ENCODE measurements around the gene SEMA4D.

SEMA4D gene

GRCh38 chr9:89448381-89448780 is 49.5 kb downstream of the SEMA4D start:
- peak; percentile 43 to 61 for DNase-seq (ENCODE audit: extremely low read depth in 1 of 2, low read depth in 1 of 2)

GRCh38 chr9:89447416-89447815 is 50.5 kb downstream of the SEMA4D start:
- no peak for DNase-seq (ENCODE audit: extremely low read depth in 1 of 2, low read depth in 1 of 2)

- no peak for DNase-seq (ENCODE audit: extremely low read depth in 1 of 2, low read depth in 1 of 2)
Measured at GRCh38 chr9:89446961-89447310, 51.0 kb downstream of the SEMA4D start.

GRCh38 chr9:89446261-89446960 is 51.5 kb downstream of the SEMA4D start:
- DNase-seq (ENCODE audit: extremely low read depth in 1 of 2, low read depth in 1 of 2) = no peak

- no peak for DNase-seq (ENCODE audit: extremely low read depth in 1 of 2, low read depth in 1 of 2)
Measured at GRCh38 chr9:89445801-89446251, 52.1 kb downstream of the SEMA4D start.

GRCh38 chr9:89444925-89445765 is 52.8 kb downstream of the SEMA4D start:
- no peak for DNase-seq (ENCODE audit: extremely low read depth in 1 of 2, low read depth in 1 of 2)

GRCh38 chr9:89444274-89444673 is 53.6 kb downstream of the SEMA4D start:
- no peak for DNase-seq (ENCODE audit: extremely low read depth in 1 of 2, low read depth in 1 of 2)

- DNase-seq (ENCODE audit: extremely low read depth in 1 of 2, low read depth in 1 of 2) = no peak
Measured at GRCh38 chr9:89442981-89443814, 54.7 kb downstream of the SEMA4D start.

GRCh38 chr9:89442501-89442978 is 55.4 kb downstream of the SEMA4D start:
- DNase-seq (ENCODE audit: extremely low read depth in 1 of 2, low read depth in 1 of 2) = no peak

- DNase-seq (ENCODE audit: extremely low read depth in 1 of 2, low read depth in 1 of 2) = no peak
Measured at GRCh38 chr9:89441986-89442385, 55.9 kb downstream of the SEMA4D start.

- DNase-seq (ENCODE audit: extremely low read depth in 1 of 2, low read depth in 1 of 2) = no peak
Measured at GRCh38 chr9:89441655-89441970, 56.3 kb downstream of the SEMA4D start.

- DNase-seq (ENCODE audit: extremely low read depth in 1 of 2, low read depth in 1 of 2) = no peak
Measured at GRCh38 chr9:89440951-89441654, 56.8 kb downstream of the SEMA4D start.

- DNase-seq (ENCODE audit: extremely low read depth in 1 of 2, low read depth in 1 of 2) = no peak
Measured at GRCh38 chr9:89440548-89440947, 57.4 kb downstream of the SEMA4D start.

GRCh38 chr9:89440046-89440445 is 57.9 kb downstream of the SEMA4D start:
- DNase-seq (ENCODE audit: extremely low read depth in 1 of 2, low read depth in 1 of 2) = no peak

- no peak for DNase-seq (ENCODE audit: extremely low read depth in 1 of 2, low read depth in 1 of 2)
Measured at GRCh38 chr9:89439571-89439970, 58.3 kb downstream of the SEMA4D start.

- DNase-seq (ENCODE audit: extremely low read depth in 1 of 2, low read depth in 1 of 2) = no peak
Measured at GRCh38 chr9:89438194-89438593, 59.7 kb downstream of the SEMA4D start.

- no peak for DNase-seq (ENCODE audit: extremely low read depth in 1 of 2, low read depth in 1 of 2)
Measured at GRCh38 chr9:89437772-89438171, 60.1 kb downstream of the SEMA4D start.

GRCh38 chr9:89436963-89437625 is 60.8 kb downstream of the SEMA4D start:
- DNase-seq (ENCODE audit: extremely low read depth in 1 of 2, low read depth in 1 of 2) = no peak

GRCh38 chr9:89436326-89436725 is 61.6 kb downstream of the SEMA4D start:
- no peak for DNase-seq (ENCODE audit: extremely low read depth in 1 of 2, low read depth in 1 of 2)

Measured in stimulated activated CD8-positive, alpha-beta memory T cell treated with anti-CD3 and anti-CD28 coated beads, Interleukin-7, amount 100 ng/mL, for 48 hours (primary cell).